GM18507 (cell line): Measurements from ENCODE around the gene KRT84.

ENCODE experiments used
- DNase-seq: peaks from one replicate; pipeline ENCODE4 v3.0.0; 2011; ENCODE audit warnings: low read depth; ENCODE audit not compliant: insufficient read length; ENCODE audit errors: extremely low spot score
- FAIRE-seq: peaks from 2 replicates; lab custom pipeline; 2011; peaks lifted over from hg19 to GRCh38; lab: Jason Lieb, UNC

KRT84 gene

GRCh38 chr12:52364901-52365489 lies 20.5 kb downstream of the KRT84 start:
- FAIRE-seq, result no peak
- DNase-seq, result no peak

GRCh38 chr12:52364061-52364460 lies 21.4 kb downstream of the KRT84 start:
- FAIRE-seq (no peak), DNase-seq (no peak)

- FAIRE-seq, result no peak
- no peak for DNase-seq
Observed at GRCh38 chr12:52363111-52363679, 22.3 kb downstream of the KRT84 start.

- FAIRE-seq (peak; percentile 26), DNase-seq (no peak)
Observed at GRCh38 chr12:52362118-52362726, 23.2 kb downstream of the KRT84 start.

GRCh38 chr12:52361553-52361952 lies 23.9 kb downstream of the KRT84 start:
- DNase-seq (no peak), FAIRE-seq (no peak)

- DNase-seq, result no peak
- no peak for FAIRE-seq
Observed at GRCh38 chr12:52360663-52361271, 24.7 kb downstream of the KRT84 start.

- DNase-seq (no peak), FAIRE-seq (no peak)
Observed at GRCh38 chr12:52360106-52360662, 25.3 kb downstream of the KRT84 start.

- FAIRE-seq (no peak), DNase-seq (no peak)
Observed at GRCh38 chr12:52359621-52360061, 25.8 kb downstream of the KRT84 start.

GRCh38 chr12:52358575-52359350 lies 26.7 kb downstream of the KRT84 start:
- peak; percentile 66 for DNase-seq
- FAIRE-seq, result peak; percentile 97

GRCh38 chr12:52356762-52357580 lies 28.5 kb downstream of the KRT84 start:
- FAIRE-seq (no peak), DNase-seq (no peak)

GRCh38 chr12:52356031-52356761 lies 29.3 kb downstream of the KRT84 start:
- DNase-seq, result no peak
- no peak for FAIRE-seq

GRCh38 chr12:52355176-52355575 lies 30.3 kb downstream of the KRT84 start:
- DNase-seq, result no peak
- no peak for FAIRE-seq

- DNase-seq (no peak), FAIRE-seq (no peak)
Observed at GRCh38 chr12:52354200-52354599, 31.3 kb downstream of the KRT84 start.

GRCh38 chr12:52353766-52354165 lies 31.7 kb downstream of the KRT84 start:
- DNase-seq, result no peak
- FAIRE-seq, result no peak

GRCh38 chr12:52352951-52353350 lies 32.5 kb downstream of the KRT84 start:
- no peak for FAIRE-seq
- DNase-seq, result no peak

GRCh38 chr12:52351196-52352059 lies 34.0 kb downstream of the KRT84 start:
- FAIRE-seq (no peak), DNase-seq (no peak)

- DNase-seq (no peak), FAIRE-seq (no peak)
Observed at GRCh38 chr12:52350786-52351185, 34.7 kb downstream of the KRT84 start.
